NCI-H1436 (cell line): Measurements from ENCODE around the gene TMEM181.
"Not testable (repeated sequence)": the region's sequence is repeated elsewhere in the genome, so short reads cannot be mapped to it uniquely, and the experiment has no call there.

Source experiments
- DNase-seq: peaks from one replicate; lab custom pipeline; 2025; lab: John Stamatoyannopoulos, UW

Gene TMEM181

DNA sequence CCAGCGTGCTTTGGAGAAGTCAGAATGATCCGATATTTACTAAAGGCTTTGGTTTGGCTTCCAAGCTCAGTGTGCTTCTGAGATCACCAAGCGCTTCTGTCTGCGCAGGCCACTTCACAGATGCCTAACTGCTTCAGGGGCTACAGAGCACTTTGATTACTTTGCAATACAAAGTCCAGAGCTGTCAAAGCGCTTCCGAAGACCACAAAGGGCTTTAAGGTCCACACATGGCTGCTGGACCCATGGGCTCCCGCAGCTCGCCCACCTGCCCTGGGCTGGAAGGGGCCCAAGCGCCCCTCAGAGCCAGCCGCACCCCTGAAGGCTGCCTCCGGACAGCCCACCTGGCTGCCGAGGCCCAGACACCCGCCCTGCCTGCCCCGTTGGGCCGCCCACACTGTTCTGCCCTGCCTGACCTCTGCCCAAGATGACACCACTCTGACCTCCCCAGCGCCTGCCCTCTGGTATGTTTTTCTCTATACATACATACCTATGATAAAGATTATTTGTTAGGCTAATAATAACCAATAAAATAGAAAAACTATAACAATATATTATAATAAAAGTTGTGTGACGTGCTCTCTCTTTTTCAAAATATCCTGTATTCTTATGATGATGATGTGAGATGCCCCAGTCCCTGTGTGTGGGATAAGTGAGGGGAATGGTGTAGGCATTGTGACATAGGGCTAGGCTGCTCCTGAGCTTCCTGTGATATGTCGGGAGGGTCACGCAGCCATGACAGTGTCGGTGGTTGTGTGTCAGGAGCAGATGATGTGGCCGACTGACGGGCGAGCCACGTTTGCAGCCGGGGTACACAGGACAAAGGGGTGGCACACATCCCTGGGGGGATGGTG lies 62.0 kb downstream of the TMEM181 start:
- no peak for DNase-seq

DNA sequence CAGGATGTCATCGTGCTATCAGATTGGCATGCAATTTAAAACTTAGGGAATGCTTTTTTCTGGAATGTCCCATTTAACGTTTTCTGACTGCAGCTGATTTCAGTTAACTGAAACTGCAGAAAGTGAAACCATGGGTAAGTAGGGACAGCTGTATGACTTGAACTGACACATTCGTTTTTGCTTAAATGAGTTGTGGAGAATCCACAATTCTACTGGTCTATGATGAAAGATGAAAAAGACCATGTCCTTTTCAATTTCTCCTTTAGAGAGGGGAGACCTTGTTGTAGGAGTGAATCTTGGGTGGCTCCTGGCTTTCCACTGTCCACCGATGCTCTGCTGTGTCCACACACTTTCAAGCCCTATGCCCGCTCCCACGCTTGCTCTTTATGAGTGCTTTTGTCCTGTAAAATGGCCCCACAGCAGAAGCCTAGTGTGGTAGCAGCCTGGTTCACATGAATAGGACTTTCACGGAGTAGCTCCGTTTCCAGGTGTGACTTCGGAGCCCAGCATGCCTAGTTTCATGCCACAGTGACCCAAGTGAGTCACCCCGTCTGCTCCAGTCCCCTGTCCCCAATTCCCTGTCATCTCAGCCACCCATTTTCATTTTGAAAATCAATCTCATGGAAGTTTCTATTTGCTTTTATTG lies 62.8 kb downstream of the TMEM181 start:
- no peak for DNase-seq

DNA sequence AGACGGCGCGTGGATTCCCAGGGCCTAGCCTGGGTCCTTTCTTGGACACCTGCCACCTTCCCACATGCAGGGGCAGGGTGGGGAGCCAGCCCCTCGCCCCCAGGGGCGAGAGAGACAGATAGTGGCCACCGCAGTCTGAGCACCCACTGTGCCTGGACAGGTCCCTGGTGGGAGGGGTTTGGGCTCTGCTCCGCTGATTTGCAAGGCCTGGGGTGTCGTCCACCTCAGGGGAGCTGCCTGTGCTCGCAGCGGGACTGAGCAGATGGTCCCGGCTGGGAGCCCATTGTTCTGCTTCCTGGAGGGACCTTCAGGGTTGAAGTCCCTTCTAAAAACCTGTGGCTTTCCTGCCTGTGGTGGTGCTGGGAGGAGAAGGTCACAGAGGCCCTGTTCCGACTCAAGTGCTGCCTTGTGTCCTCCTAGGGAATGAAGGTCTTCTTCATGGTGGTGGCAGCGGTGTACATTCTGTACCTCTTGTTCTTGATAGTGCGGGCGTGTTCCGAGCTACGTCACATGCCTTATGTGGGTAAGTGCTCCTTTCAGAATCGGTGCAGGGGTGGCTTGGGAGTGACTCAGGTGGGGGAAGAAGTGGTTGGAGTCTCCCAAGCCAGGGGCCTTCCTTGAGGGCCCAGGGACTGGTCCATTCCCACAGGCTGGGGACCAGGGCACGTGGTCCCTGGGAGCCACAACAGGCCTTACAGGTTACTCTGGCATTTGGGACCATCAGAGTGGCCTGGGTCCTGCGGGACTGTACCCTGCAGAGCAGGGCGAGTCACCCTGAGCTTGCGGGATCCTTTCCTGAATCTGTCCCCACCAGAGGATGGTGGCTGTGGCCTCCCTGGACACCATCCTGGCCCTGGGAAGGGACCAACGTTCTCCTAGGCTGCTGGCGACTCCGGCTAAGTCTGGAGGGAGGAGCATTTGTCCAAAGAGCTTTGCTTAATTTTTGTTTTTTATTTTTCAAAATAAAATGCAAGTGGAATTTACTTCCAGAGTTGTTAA lies 65.1 kb downstream of the TMEM181 start:
- no peak for DNase-seq

DNA sequence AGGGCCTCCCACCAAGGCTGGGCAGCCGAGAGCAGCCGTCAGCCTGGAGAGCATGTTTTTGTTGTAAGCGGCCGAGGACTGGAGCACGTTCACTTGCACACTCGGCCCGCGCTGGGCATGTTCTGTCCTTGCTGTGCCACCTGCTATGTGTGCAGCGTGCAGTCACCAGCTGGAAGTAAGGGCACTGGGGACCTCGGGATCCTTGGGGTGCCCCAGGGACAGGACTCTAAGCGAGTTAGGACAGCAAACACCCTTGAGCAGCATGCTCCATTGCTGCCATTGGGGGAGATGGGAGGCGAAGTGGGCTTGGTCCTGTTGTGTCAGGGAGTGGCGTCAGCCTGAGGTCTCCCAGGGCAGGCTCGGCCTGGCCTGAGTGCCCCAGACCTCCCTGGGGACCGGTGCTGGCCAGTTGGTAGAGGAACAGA lies 66.0 kb downstream of the TMEM181 start:
- no peak for DNase-seq

DNA sequence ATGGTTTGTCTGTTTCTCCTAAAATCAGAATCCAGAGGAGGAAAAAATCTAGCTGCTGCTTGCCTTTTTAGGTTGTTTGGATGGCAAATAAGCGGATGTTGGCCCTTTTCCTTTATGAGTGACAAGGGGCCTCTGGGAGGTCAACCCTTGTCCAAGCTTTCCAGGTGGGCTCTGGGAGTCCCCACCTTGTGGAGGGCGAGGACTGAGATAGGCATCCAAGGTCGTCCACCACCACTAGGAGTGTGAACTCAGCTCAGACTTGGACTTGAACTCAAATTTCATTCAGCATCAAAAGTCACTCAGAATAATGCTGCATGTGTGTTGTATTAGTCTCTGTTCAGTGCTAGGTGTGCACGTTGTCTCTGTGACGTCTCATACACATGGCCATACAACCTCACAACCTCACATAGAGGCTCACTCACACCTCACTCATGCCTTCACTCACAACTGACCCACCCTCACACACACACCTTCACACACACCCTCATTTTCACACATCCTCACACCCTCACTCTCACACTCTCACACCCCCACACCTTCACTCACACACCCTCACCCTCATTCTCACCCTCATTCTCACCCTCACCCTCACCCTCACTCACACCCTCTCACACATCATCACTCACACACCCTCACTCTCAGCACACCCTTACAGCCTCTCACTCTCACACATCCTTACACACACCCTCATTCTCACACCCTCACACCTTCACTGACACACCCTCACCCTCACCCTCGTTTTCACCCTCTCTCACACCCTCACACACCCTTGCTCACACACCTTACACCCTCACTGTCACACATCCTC lies 66.7 kb downstream of the TMEM181 start:
- no peak for DNase-seq

DNA sequence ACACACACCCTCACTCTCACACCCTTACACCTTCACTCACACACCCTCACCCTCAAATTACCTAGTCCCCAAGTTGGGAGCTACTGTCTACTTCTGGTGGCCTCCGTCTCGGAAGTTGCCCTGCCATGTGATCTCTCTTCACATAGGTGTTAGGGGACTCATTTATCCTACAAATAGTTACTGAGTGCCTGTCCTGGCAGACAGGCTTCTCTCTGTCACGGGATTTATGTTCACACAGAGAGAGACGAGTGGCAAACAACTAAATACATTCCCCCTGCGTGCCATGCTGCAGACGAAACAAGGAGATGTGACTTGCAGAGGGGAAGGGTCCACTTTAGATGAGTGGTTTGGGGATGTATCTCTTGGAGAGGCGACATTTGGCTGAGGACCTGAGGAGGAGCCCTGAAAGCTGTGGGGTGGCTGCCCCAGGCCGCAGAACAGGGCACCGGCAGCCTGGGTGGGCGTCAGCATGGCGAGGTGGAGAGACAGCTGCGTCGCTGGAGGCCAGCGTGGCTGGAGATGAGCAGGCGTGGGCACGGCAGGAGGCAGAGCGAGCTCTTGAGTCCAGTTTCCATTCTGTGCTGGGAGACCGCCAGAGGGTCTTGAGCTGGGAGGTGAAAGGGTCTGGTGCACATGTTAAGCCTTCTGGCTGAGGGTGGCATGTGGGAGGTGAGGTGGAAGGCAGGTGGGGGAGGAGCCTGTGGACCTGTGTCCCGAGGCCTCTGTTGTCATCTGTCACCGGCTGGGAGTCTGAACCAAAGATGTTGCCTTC lies 67.5 kb downstream of the TMEM181 start:
- DNase-seq, result no peak

DNA sequence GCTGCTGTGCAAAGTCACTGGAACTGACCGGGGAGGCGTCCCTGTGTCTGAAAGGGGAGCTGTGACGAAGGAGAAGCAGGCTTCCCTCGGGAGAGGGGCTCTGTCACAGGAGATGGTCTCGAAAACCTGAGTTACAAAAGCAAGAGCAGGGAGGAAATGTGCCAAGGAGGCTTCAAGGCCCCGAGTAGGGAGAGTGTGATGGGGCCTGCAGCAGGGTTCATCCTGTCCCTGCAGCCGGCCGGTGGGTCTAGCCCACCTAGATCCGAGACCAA lies 68.0 kb downstream of the TMEM181 start:
- no peak for DNase-seq

DNA sequence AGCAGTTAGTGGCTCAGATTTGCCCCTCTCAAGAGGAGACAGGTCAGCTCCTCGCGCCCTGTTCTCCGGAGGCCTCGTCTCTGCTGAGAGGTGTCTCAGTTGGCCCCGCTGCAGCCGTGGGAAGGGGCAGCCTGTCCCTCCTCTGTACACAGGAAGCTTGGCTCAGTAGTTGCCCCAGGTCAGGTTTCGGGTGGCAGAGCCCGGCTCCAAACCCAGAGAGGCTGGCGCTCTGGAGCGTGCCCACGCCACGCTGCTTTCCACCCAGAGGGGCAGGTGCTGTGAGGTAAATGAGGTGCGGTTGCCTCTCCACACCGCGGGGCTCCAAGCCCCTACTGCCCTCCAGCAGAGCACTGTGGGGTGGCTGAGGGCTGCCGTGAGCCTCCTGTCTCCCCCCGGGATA lies 68.7 kb downstream of the TMEM181 start:
- no peak for DNase-seq

DNA sequence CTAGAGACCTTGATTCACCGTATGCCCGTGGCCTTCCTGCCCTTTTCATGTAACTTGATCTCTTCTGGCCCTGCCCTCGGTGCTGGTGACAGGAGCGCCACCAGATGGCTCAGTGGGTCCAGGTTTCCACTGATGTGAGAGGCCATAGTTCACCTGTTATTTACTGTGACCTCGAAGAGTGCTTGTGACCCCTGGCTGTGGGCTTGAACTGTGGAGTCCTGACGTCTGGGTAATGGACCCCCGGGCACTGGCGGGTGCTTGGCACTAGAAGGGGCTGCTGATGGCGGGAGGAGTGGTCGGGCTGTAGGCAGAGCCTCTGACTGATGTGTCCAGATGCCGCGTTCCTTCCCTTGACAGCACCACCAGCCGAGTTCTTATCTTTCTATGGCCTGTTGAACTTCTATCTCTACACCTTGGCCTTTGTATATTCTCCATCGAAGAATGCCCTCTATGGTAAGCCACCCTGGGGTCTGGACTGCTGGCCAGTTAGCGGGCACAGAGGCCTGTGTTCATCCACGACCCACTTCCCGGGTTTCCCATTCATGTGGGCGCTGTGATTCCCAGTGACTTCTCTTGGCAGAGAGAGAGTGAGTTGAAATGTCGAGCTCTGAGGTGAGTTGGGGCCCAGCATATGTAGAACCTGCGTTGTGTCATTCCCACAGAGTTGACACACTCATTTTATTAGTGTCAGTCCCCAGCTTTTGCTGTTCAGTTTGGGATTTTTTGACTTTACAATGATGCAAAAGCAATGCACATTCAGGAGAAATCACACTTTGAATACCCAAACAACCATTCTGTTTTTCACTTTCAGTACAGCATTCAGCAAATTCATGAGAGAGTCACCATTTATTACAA lies 69.7 kb downstream of the TMEM181 start:
- DNase-seq, result no peak

DNA sequence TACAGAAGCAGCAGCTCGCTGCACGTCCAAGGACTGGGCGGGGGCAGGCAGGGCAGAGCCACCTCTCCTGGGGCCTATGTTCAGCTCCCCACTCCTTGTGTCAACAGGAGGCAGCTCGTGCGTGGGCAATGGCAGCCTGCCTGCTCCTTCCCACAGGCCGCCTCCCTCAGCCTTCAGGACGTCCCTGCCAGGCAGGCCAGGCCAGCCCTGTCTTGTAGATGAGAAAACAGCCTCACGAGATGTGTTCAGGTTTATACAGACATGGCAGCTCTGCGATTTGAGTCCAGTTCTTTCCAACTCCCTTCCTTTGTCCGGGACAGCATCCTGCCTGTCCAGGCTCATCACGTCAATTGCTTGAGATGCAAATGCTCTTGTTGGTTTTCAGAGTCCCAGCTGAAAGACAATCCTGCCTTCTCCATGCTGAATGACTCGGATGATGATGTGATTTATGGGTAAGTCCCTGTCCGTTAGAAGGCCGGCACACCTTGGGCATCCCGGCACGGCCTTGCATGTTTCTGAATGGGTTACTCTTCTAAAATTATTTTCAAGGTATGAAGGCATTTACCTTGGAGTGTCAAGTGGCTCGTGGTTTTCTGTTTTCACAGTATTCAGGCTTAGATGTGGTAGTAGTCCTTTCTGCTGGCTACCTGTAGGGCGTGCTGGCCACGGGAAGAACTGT lies 71.2 kb downstream of the TMEM181 start:
- DNase-seq, result no peak

DNA sequence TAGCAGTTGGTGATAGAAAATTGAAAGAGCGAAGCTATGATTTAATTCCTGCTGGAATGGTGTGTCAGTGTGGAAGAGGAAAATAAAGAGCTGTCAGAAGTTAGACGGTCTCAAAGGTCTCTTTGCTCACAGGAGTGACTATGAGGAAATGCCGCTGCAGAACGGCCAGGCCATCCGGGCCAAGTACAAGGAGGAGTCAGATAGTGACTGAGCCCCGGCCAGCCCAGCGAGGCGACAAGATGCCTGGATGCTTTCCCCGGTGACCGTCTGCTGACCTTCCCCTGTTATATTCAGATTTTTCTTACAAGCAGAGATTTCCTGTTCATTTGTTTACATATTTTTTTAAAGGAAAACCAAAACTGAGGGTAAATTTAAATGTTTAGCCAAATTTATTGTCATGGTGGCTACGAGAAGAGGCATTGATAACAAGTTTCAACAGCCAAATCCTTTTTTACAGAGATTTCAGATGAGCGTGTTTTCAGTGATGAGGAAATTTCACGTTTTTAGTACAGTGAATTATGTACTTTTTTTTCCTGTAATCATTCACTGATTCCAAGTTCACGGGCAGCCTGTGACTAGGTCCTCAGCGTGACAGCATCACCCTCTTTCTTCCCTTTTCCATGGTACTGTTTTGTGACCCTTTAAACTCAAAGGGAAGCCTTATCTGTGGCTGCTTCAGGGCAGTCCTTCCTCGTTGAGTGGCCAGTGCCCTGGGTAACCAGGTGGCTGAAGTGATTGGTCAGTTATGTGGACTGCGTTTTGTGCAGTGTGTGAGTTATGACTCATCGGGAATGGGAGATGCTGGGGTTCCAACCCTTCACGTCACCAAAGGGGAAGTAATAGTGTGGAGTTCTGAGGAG lies 72.0 kb downstream of the TMEM181 start:
- no peak for DNase-seq

DNA sequence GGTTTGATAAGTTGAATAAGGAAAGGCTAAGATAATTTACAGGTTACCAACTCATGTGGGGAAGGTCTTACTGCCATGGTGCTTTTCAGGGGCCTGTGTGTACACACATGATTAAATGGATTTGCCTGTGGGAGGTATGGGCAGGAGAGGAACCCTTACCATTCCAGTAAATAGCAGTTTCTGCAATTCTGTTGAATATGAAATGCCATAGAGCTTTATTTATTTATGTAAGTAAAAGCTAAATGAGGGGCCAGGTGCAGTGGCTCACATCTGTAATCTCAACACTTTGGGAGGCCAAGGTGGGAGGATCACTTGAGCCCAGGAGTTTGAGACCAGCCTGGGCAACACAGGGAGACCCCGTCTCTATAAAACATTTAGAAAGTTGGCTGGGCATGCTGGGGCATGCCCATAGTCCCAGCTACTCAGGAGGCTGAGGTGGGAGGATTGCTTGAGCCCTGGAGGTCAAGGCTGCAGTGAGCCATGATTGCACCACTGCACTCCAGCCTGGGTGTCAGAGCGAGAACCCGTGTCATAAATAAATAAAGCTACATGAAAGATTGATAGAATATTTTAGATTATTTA lies 72.7 kb downstream of the TMEM181 start:
- not testable (repeated sequence) for DNase-seq

DNA sequence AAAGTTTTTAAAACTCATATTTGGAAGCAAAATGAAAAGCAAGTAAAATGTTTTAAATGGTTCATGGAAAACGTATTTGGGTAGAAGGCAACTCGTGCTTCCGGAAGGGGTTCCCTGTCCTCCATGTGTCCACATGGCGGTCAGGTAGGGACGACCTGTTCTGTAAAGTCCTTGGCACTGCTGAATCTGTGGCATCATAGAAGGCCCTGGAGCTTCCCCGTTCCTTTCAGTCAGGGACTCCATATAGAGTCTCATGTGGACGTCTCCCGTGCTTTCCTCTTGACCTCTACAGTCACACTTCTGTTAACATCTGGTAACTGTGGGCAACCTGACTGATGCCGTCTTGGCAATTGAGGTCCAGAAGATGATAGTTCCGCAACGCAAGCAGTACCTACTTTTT lies 73.2 kb downstream of the TMEM181 start:
- DNase-seq, result no peak

DNA sequence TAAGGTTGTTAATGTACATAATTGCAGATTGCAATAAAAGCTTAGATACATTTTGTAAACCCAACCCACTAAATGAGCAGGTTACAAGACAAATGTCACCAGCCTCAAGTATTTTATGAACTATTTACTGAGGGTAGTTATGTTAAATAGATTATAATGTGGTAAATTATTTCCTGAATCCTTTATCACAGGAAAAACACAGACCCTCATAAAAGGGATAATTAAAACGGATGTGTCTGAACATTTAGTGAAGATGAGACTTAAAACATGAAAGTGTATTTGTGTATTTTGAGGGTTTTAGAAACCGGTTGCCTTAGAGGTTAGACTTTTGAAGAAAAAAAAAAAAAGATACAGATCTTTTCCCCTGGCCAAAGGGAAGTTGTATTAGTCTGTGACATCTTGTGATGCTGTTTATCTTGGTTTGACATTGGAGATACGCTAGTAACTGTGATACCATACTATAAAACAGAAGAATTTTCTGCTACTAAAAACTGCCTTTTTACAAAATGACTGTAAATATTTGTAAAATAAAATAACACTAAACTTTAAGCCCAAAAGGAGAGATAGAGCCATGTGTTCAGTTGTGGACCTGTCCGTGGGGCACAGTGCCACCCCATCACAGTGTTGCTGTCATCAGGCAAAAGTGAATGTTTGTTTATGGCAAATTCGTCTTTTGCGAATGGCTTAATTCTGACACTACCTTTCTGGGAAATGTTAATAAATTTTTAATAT lies 75.0 kb downstream of the TMEM181 start:
- DNase-seq, result peak; percentile 15

DNA sequence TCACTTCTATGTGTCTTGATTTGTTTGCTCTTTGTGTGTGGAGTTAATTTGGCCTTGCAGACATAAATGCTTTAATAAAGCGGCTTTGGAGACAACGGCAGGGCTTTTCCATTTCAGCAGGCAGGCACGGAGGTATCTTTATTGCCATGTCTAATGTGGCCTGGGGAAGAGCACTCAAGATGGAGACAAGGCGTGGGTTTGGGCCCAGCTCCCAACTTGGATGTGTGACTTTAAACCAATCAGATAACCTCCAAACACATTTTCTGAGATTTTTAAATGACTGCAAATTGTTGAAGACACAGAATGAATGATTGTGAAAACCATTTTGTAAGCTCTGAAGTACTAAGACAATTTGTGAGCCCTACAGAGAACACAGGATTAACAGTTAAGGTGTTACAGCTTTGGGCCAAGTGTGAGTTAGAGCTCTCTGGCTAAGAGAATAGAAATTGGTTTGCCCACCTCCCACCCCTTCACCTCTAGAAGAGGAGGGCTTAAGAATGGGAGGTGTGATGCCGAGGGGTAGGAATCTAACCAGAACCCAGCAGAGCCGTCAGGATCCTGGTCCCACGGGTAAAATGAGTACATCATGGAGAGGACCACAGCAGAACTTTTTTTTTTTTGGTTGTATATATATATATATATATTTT lies 75.7 kb downstream of the TMEM181 start:
- DNase-seq, result no peak

DNA sequence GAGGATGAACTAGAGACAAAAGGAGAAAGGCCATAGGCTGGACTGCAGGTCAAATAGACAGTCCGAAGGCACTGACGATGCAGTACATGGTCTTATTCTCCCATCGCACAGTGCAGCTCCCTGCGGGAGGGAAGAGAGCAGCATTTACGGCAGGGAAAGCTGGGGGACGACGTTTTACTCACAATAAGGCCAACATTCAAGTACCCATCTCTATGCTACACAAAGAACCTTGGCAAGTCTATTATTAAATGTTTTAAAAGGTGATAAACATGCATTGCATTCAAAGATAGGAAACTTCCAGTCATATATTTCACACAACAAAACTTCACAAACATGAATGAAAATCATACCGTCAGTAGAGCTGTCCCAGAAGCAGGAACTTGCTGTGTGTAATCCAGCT lies 76.9 kb downstream of the TMEM181 start:
- DNase-seq, result no peak

DNA sequence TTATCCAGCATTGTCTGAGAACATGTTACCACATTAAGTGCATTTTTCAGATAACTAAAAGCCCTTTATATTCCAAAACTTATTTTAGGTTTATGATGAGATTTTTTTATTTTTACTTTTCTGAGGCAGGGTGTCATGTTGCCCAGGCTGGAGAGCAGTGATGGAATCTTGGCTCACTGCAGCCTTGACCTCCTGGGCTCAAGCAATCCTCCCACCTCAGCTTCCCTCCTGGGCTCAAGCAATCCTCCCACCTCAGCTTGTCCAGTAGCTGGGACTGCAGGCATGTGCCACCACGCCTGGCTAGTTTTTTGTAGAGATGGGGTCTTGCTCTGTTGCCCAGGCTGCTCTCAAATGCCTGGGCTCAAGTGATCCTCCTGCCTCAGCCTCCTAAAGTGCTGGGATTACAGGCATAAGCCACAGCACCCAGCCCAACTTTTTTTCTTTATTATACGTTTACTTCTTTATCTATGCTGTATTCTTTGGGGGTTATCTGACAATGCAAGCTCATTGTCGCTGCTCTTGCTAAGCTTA lies 78.5 kb downstream of the TMEM181 start:
- DNase-seq, result no peak
